Uterus (tissue), 2 donors: ENCODE data around the gene GLRA1.

Source experiments
- POLR2A ChIP-seq, 2 donors: fragments of 450-650 bp; IDR thresholded peaks; one replicate each; pipeline ENCODE4 v1.6.1; 2016; ENCODE audit warnings: antibody characterized with exemption in 2 of 2, mild to moderate bottlenecking in 1 of 2, moderate library complexity in 1 of 2
- TF ChIP-seq, protein P1 (sequence below), 4 experiments: fragments of 200-600 bp in 2 of 4; fragments of 450-650 bp in 2 of 4; sonication (generic) in 2 of 4; IDR thresholded peaks; one replicate each; pipeline ENCODE4 v1.5.1; 2016 to 2019; ENCODE audit warnings: antibody characterized with exemption in 4 of 4, mild to moderate bottlenecking in 2 of 4, moderate library complexity in 1 of 4

- TF ChIP-seq, protein P1, sequence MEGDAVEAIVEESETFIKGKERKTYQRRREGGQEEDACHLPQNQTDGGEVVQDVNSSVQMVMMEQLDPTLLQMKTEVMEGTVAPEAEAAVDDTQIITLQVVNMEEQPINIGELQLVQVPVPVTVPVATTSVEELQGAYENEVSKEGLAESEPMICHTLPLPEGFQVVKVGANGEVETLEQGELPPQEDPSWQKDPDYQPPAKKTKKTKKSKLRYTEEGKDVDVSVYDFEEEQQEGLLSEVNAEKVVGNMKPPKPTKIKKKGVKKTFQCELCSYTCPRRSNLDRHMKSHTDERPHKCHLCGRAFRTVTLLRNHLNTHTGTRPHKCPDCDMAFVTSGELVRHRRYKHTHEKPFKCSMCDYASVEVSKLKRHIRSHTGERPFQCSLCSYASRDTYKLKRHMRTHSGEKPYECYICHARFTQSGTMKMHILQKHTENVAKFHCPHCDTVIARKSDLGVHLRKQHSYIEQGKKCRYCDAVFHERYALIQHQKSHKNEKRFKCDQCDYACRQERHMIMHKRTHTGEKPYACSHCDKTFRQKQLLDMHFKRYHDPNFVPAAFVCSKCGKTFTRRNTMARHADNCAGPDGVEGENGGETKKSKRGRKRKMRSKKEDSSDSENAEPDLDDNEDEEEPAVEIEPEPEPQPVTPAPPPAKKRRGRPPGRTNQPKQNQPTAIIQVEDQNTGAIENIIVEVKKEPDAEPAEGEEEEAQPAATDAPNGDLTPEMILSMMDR (IDR thresholded peaks at IDR 0.05), result no peak
- no peak for TF ChIP-seq POLR2A (IDR thresholded peaks at IDR 0.05)
Measured at GRCh38 chr5:151961557-151961956, 36.9 kb upstream of the GLRA1 start.
